Measurements from ENCODE around the gene SELENOM.
A peak's percentile ranks its signal among the peaks of the same experiment; 100 is the strongest.

DNA sequence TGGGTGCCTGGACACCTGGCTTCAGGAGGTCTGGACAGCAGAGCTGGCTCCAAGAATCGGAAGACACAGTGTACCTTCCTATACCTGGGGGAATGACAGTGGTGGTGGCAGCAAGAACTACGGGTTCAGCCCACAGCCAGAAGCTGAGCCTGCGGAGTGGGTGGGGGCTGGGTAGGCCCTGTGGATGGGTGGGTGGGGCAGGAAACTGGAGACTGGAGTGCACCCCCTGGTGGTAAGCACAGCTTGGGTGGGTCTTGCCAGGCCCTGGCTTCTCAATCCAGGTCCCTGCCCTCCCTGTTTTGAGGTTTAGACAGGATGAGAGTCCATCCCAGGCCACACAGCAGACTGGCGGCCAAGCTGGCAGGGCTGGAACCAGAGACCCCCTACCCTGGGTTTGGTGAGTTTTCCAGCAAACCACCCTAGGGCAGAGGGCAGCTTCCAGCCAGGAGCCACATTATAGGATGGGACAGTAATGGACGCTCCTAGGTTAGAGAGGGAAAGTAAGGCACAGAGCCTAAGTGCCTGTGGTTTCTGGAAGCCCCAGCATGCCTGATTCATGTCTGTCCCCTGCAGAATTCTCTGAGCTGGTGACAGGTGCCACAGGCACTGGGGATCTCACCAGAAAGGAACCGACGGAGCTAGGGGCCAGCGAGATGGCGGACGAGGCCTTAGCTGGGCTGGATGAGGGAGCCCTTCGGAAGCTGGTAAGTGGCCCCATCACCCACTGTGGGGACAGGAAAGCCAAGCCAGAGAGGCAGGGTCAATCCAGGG, 24.6 kb downstream of the SELENOM start:
- TF ChIP-seq, protein P1, sequence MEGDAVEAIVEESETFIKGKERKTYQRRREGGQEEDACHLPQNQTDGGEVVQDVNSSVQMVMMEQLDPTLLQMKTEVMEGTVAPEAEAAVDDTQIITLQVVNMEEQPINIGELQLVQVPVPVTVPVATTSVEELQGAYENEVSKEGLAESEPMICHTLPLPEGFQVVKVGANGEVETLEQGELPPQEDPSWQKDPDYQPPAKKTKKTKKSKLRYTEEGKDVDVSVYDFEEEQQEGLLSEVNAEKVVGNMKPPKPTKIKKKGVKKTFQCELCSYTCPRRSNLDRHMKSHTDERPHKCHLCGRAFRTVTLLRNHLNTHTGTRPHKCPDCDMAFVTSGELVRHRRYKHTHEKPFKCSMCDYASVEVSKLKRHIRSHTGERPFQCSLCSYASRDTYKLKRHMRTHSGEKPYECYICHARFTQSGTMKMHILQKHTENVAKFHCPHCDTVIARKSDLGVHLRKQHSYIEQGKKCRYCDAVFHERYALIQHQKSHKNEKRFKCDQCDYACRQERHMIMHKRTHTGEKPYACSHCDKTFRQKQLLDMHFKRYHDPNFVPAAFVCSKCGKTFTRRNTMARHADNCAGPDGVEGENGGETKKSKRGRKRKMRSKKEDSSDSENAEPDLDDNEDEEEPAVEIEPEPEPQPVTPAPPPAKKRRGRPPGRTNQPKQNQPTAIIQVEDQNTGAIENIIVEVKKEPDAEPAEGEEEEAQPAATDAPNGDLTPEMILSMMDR (IDR thresholded peaks at IDR 0.05): peak; percentile 13
- TF ChIP-seq EZH2 (IDR thresholded peaks at IDR 0.05; ENCODE audit: borderline replicate concordance, insufficient read depth, low read depth, low read length, poor library complexity, severe bottlenecking): no peak
